Gastroesophageal sphincter (tissue), 2 donors: Measurements from ENCODE around the gene TBP.

Experiments
- EP300 ChIP-seq: sonication (generic); formaldehyde crosslinking; IDR thresholded peaks from one replicate; pipeline ENCODE4 v1.6.1; 2017; ENCODE audit warnings: antibody characterized with exemption, mild to moderate bottlenecking
- POLR2A ChIP-seq, 2 donors: fragments of 450-650 bp; IDR thresholded peaks; one replicate each; pipeline ENCODE4 v1.6.1; 2017; ENCODE audit warnings: antibody characterized with exemption in 2 of 2, mild to moderate bottlenecking in 2 of 2, moderate library complexity in 1 of 2
- POLR2AphosphoS5 ChIP-seq: sonication (generic); formaldehyde crosslinking; IDR thresholded peaks from one replicate; pipeline ENCODE4 v1.6.1; 2017; ENCODE audit warnings: antibody characterized with exemption

DNA sequence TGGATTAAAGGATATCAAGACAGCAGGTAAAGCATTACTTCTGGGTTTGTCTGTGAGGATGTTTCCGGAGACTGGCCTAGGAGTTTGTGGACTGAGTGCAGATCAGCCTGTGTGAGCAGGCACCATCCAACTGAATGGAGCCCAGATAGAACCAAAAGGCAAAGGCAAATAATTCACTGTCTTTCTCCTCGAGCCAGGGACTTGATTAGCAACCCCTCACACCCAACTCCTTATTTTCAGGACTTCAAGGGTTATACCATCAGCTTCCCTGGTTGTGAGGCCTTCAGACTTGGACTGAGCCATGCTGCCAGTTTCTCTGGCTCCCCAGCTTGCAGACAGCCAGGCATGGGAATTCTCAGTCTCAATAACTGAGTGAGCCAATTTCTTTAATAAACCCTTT lies 20.4 kb upstream of the TBP start:
- TF ChIP-seq POLR2A (IDR thresholded peaks at IDR 0.05) = no peak
- TF ChIP-seq EP300 = no peak
- no peak for TF ChIP-seq POLR2AphosphoS5
